WTC11 (cell line): ENCODE data around the gene OST4. TPM values are rescaled to one million over a fixed set of nuclear protein-coding genes. Genes with fewer than 3 reads are reported as not detected.

Source experiments
- ATAC-seq: fragments of 200-7000 bp; cut with Tn5 transposase; 2 replicates; pipeline ENCODE4 v1.10.0; 2021; ENCODE audit warnings: mild to moderate bottlenecking, moderate library complexity
- CTCF ChIA-PET: fragments of 300-600 bp; sonication (Branson Sonifier 250); formaldehyde crosslinking; loops from one replicate; lab custom pipeline; 2021; ENCODE audit warnings: antibody characterized with exemption; lab: Charles Lee
- POLR2A ChIA-PET: fragments of 350-600 bp; sonication (Branson Sonifier 250); formaldehyde crosslinking; loops from one replicate; lab custom pipeline; 2021; ENCODE audit warnings: antibody characterized with exemption; lab: Charles Lee
- DNase-seq: peaks from one replicate; pipeline ENCODE4 v3.0.0; 2021; ENCODE audit warnings: low spot score
- H3K27ac Mint-ChIP-seq: 2 replicates; pipeline ENCODE4 v1.8.0; 2021; ENCODE audit warnings: mixed read lengths
- H3K27me3 Mint-ChIP-seq: 2 replicates; pipeline ENCODE4 v1.8.0; 2021; ENCODE audit warnings: low read depth, mild to moderate bottlenecking, moderate library complexity, mixed read lengths
- H3K36me3 Mint-ChIP-seq: 2 replicates; pipeline ENCODE4 v1.8.0; 2021; ENCODE audit warnings: mixed read lengths
- H3K4me1 Mint-ChIP-seq: 2 replicates; pipeline ENCODE4 v1.8.0; 2022; ENCODE audit warnings: mixed read lengths
- H3K4me3 Mint-ChIP-seq: 2 replicates; pipeline ENCODE4 v1.8.0; 2021; ENCODE audit warnings: mild to moderate bottlenecking, moderate library complexity, mixed read lengths
- H3K9me3 Mint-ChIP-seq: 2 replicates; pipeline ENCODE4 v1.8.0; 2021; ENCODE audit warnings: mixed read lengths
- ARID4B ChIP-seq: sonication (generic); formaldehyde crosslinking; IDR thresholded peaks from 2 replicates; pipeline ENCODE4 v1.8.0; 2023; ENCODE audit warnings: missing genetic modification reagents, mild to moderate bottlenecking, borderline replicate concordance
- E2F4 ChIP-seq: sonication (generic); formaldehyde crosslinking; IDR thresholded peaks from 2 replicates; pipeline ENCODE4 v1.8.1; 2022; ENCODE audit warnings: low read depth, mild to moderate bottlenecking, moderate library complexity, missing genetic modification reagents, borderline replicate concordance
- ELF4 ChIP-seq: sonication (generic); formaldehyde crosslinking; IDR thresholded peaks from 2 replicates; pipeline ENCODE4 v1.8.1; 2022; ENCODE audit warnings: low read depth, mild to moderate bottlenecking, moderate library complexity, missing genetic modification reagents
- EMX1 ChIP-seq: fragments of 250-450 bp; sonication (Bioruptor Pico); IDR thresholded peaks from 2 replicates; pipeline ENCODE4 v1.8.0; 2021; ENCODE audit warnings: mild to moderate bottlenecking
- KAT7 ChIP-seq: sonication (generic); formaldehyde crosslinking; IDR thresholded peaks from 2 replicates; pipeline ENCODE4 v1.8.1; 2023; ENCODE audit warnings: missing genetic modification reagents, mild to moderate bottlenecking, borderline replicate concordance
- MAX ChIP-seq: sonication (generic); formaldehyde crosslinking; IDR thresholded peaks from 2 replicates; pipeline ENCODE4 v1.8.0; 2022; ENCODE audit warnings: mild to moderate bottlenecking, missing genetic modification reagents
- MLX ChIP-seq: sonication (generic); formaldehyde crosslinking; IDR thresholded peaks from 2 replicates; pipeline ENCODE4 v1.8.1; 2023; ENCODE audit warnings: mild to moderate bottlenecking, missing genetic modification reagents, moderate library complexity
- NR1H2 ChIP-seq: sonication (generic); formaldehyde crosslinking; IDR thresholded peaks from 2 replicates; pipeline ENCODE4 v1.9.0; 2021; ENCODE audit warnings: mild to moderate bottlenecking, moderate library complexity, missing genetic modification reagents
- NR2C2 ChIP-seq: sonication (generic); formaldehyde crosslinking; IDR thresholded peaks from 2 replicates; pipeline ENCODE4 v1.8.0; 2022; ENCODE audit warnings: mild to moderate bottlenecking, missing genetic modification reagents
- OVOL2 ChIP-seq: fragments of 250-450 bp; sonication (Bioruptor Pico); IDR thresholded peaks from 2 replicates; pipeline ENCODE4 v1.9.0; 2021; ENCODE audit warnings: mild to moderate bottlenecking, borderline replicate concordance
- RELA ChIP-seq: sonication (generic); formaldehyde crosslinking; IDR thresholded peaks from 2 replicates; pipeline ENCODE4 v1.8.1; 2022; ENCODE audit warnings: missing genetic modification reagents, mild to moderate bottlenecking, borderline replicate concordance
- RORB ChIP-seq: fragments of 250-450 bp; sonication (Bioruptor Pico); IDR thresholded peaks from 2 replicates; pipeline ENCODE4 v1.9.0; 2021; ENCODE audit warnings: mild to moderate bottlenecking
- SMAD3 ChIP-seq: sonication (generic); formaldehyde crosslinking; IDR thresholded peaks from 2 replicates; pipeline ENCODE4 v1.8.0; 2022; ENCODE audit warnings: missing genetic modification reagents, mild to moderate bottlenecking, borderline replicate concordance
- STAT6 ChIP-seq: sonication (generic); formaldehyde crosslinking; conservative IDR thresholded peaks from 2 replicates; pipeline ENCODE4 v1.8.1; 2023; ENCODE audit warnings: mild to moderate bottlenecking, low read depth, missing genetic modification reagents, moderate library complexity
- USF1 ChIP-seq: sonication (generic); formaldehyde crosslinking; IDR thresholded peaks from 2 replicates; pipeline ENCODE4 v1.8.0; 2022; ENCODE audit warnings: mild to moderate bottlenecking, missing genetic modification reagents
- ZNF138 ChIP-seq: sonication (generic); formaldehyde crosslinking; conservative IDR thresholded peaks from 2 replicates; pipeline ENCODE4 v1.8.1; 2022; ENCODE audit warnings: mild to moderate bottlenecking, moderate library complexity, missing genetic modification reagents
- ZNF416 ChIP-seq: fragments of 250-450 bp; sonication (Bioruptor Pico); IDR thresholded peaks from 2 replicates; pipeline ENCODE4 v1.9.0; 2021; ENCODE audit warnings: mild to moderate bottlenecking, inconsistent platforms
- ZNF423 ChIP-seq: fragments of 250-450 bp; sonication (Bioruptor Pico); IDR thresholded peaks from 2 replicates; pipeline ENCODE4 v2.1.2; 2022; ENCODE audit warnings: mild to moderate bottlenecking, moderate library complexity
- ZNF532 ChIP-seq: fragments of 250-450 bp; sonication (Bioruptor Pico); IDR thresholded peaks from 2 replicates; pipeline ENCODE4 v1.9.0; 2021; ENCODE audit warnings: mild to moderate bottlenecking, borderline replicate concordance
- total RNA-seq: library from RNA; stranded (reverse); gene quantifications from 3 replicates; pipeline ENCODE4 v1.2.3, GENCODE V29; 2021

OST4 gene
- total RNA-seq, 1 experiment from 2014 or later: 210 TPM

GRCh38 chr2:27100036-27100435 is 28.6 kb upstream of the OST4 start:
- CTCF ChIA-PET: interaction anchor here (1.0 to 3.9 kb wide), 8 partner anchors 12 to 202 kb away, joined by 3 to 39 read pairs (median 12); partner anchors contain the start of genes KHK and PREB
- Mint-ChIP-seq H3K27me3 (0 out of 2 replicates have a peak, but pooled peaks cover 2% of the 10 kb centered on the region), H3K36me3 (no peaks in the 10 kb centered on the region), H3K27ac (no peak overlapping the region), H3K4me1 (peaks cover 6% of the 10 kb centered on the region), H3K4me3 (no peak overlapping the region), H3K9me3 (no peaks in the 10 kb centered on the region)
- TF ChIP-seq EMX1 (CRISPR knock-in tag): no peak
- ATAC-seq (no peak), DNase-seq (no peak)
- POLR2A ChIA-PET: no interaction called here

GRCh38 chr2:27099334-27099955 is 28.0 kb upstream of the OST4 start:
- Mint-ChIP-seq H3K9me3 (no peaks in the 10 kb centered on the region), H3K36me3 (no peaks in the 10 kb centered on the region), H3K4me1 (peaks cover 6% of the 10 kb centered on the region), H3K27ac (no peak overlapping the region), H3K27me3 (no peaks in the 10 kb centered on the region), H3K4me3 (no peak overlapping the region)
- no peak for ATAC-seq
- CTCF ChIA-PET: interaction anchor here (0.9 to 3.9 kb wide), 8 partner anchors 12 to 203 kb away, joined by 3 to 39 read pairs (median 12); partner anchors contain the start of genes ABHD1, KHK, PREB and TRIM54
- DNase-seq: no peak
- POLR2A ChIA-PET: no interaction called here
- TF ChIP-seq STAT6 (CRISPR knock-in tag) (no peak), USF1 (CRISPR knock-in tag) (no peak), ZNF423 (CRISPR knock-in tag) (no peak), NR1H2 (CRISPR knock-in tag) (no peak), RORB (CRISPR knock-in tag) (no peak), NR2C2 (no peak), ZNF416 (CRISPR knock-in tag) (no peak), ELF4 (CRISPR knock-in tag) (no peak), ZNF138 (CRISPR knock-in tag) (no peak), ARID4B (CRISPR knock-in tag) (no peak), E2F4 (no peak), SMAD3 (CRISPR knock-in tag) (no peak), RELA (CRISPR knock-in tag) (no peak), OVOL2 (CRISPR knock-in tag) (no peak), ZNF532 (CRISPR knock-in tag) (no peak), MAX (CRISPR knock-in tag) (no peak), MLX (no peak), KAT7 (no peak)
